HG03108 (cell line): ENCODE data around the gene ZFP3.
"Not testable (repeated sequence)": the region's sequence is repeated elsewhere in the genome, so short reads cannot be mapped to it uniquely, and the experiment has no call there.

ENCODE experiments used
- ATAC-seq: cut with Tn5 transposase; IDR thresholded peaks from one replicate; pipeline ENCODE4 v1.9.1; 2021; ENCODE audit warnings: moderate library complexity; ENCODE audit not compliant: unreplicated experiment

ZFP3 gene

DNA sequence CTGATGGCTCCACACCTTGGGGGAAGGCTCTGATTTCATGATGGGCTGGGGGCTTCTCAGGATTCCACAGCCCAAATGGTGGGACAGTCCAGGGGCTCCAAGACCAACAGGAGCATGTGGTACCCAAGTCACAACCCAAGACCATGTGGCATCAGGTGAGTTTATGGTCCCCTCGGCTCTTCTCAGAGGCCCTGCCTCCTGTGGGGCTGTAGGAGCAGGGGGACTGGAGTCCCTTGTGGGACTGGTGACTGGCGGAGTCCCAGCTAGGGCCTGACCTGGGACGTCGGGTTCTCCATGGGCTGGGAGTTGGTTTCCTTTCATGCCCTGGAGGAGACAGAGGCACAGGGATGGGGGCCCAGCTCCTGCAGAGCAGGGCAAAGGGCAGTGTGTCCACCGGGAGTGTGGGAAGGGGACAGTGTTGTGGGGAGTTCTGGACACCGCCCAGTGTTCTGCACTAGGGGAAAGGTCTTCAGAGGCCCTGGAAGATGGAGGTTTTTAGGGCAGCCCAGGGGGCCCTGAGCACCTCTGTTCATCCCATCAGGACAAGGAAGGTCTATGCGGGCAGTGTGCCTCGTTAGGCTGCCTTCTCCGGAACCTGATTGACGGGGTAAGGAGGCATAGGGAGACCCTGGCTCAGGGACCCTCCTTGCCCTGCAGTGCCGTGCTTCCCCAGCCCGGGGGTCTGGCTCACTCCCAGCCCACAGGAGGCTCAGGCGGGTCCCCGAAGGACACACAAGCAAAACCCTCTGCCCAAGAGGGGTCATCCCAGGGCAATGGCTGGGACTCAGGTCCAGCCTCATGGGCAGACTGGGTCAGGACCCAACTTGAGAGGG lies 58.5 kb downstream of the ZFP3 start:
- not testable (repeated sequence) for ATAC-seq

DNA sequence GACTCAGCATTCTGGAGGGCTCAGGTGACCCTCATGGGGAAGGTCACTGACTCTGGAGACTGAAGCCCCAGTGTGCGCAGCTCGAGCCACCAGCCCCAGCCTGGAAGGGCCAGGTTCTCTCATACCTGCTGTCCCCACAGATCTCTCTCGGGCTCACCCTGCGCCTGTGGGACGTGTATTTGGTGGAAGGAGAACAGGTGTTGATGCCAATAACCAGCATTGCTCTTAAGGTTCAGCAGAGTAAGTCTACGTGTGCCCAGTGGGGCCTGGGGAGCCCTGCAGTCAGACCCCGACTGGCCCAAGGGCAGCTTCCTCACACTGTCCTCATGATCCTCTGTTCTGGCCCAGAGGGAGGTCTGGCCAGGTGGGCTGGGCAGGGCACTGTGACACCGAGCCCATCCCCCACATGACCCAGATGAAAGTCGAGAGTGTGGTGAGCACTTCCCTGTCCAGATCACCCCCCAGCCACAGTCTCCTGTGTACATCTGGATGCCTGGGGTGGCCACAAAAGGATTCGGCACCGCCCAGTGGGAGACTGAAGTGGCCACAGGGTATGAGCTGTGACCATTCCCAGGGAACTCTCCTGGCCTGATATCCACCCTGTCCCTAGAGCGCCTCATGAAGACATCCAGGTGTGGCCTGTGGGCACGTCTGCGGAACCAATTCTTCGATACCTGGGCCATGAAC lies 59.4 kb downstream of the ZFP3 start:
- not testable (repeated sequence) for ATAC-seq

DNA sequence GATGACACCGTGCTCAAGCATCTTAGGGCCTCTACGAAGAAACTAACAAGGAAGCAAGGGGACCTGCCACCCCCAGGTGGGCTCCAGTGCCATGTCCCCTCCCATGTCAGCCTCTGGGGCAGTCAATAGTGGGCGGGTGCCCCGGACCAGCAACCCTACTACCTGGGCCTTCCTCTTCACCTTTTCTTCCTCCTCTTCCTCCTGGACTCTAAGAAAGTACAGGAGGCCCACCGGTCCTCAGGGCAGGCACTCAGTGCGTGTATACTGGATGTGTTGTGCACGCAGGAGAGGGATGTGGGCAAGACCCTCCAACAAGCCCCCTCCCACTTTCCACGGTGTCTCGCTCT lies 59.9 kb downstream of the ZFP3 start:
- ATAC-seq: not testable (repeated sequence)

DNA sequence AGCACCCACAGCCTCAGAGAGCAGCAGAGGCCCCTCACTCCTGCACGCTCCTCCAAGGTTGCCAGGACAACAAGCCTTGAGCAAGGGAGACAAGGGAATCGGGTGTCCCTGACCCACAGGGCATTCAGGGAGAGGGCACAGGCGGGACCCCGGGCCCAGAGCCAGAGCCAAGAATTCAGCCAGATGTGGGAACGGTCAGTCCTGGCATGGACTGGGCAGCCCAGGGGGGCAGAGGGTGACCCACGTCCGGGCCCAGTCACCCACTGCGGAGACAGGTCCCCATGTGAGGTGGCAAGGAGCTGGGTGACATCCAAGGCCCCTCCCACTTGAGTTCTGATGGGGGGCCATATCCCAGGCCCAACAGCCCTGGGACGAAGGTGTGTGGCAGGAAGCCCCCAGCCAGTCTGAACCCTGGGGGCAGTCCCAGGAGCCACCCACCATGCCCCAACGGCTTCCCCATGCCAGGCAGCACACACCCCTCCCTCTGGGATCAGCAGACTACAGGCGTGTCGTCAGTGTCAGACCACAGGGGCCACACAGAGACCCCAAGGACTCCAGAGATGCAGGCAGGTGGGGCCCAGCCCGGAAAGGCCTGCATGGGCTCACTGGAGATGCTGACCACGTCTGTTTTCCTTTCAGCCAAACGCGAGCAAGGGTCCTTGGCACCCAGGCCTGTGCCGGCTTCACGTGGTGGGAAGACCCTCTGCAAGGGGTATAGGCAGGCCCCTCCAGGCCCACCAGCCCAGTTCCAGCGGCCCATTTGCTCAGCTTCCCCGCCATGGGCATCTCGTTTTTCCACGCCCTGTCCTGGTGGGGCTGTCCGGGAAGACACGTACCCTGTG lies 60.6 kb downstream of the ZFP3 start:
- no peak for ATAC-seq

DNA sequence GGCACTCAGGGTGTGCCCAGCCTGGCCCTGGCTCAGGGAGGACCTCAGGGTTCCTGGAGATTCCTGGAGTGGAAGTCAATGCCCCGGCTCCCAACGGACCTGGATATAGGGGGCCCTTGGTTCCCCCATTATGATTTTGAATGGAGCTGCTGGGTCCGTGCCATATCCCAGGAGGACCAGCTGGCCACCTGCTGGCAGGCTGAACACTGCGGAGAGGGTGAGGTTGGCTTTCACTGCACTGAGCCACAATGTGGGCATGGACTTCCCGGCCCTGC lies 61.1 kb downstream of the ZFP3 start:
- ATAC-seq: no peak

DNA sequence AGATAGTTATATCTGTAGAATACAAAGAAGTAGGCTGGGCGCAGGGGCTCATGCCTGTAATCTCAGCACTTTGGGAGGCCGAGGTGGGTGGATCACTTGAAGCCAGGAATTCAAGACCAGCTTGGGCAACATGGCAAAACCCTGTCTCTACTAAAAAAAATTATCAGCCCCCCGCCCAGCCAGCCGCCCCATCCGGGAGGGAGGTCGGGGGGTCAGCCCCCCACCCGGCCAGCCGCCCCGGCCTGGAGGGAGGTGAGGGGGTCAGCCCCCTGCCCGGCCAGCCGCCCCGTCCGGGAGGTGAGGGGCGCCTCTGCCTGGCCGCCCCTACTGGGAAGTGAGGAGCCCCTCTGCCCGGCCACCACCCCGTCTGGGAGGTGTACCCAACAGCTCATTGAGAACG lies 64.6 kb downstream of the ZFP3 start:
- not testable (repeated sequence) for ATAC-seq
